ENCODE results near the gene THOC5. TPM values are rescaled to one million over a fixed set of nuclear protein-coding genes. Genes with fewer than 3 reads are reported as not detected.

The THOC5 gene
- total and polyA plus RNA-seq, 2 experiments from 2014 or later, result 24.6 to 53.4 TPM

DNA sequence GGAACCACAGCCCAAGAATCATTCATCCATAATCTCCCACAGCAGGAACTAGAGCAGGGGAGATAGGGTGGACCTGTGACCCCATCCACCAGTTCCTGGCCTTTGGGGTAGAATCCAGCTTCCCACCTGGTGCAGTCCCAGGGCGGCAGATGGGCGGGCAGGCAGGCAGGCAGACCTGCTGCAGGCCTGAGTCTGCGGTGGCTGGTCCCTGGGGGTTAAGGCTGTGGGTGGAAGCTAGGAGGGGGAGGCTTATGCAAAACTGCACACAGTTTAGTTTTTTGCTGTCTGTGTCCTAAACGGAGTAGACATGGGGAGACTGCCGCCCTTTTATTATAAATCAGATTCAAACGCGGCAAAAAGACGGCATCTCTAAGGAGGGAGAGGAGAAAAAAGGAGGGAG, 78.0 kb downstream of the THOC5 start (continued):
- TF ChIP-seq, protein P1, sequence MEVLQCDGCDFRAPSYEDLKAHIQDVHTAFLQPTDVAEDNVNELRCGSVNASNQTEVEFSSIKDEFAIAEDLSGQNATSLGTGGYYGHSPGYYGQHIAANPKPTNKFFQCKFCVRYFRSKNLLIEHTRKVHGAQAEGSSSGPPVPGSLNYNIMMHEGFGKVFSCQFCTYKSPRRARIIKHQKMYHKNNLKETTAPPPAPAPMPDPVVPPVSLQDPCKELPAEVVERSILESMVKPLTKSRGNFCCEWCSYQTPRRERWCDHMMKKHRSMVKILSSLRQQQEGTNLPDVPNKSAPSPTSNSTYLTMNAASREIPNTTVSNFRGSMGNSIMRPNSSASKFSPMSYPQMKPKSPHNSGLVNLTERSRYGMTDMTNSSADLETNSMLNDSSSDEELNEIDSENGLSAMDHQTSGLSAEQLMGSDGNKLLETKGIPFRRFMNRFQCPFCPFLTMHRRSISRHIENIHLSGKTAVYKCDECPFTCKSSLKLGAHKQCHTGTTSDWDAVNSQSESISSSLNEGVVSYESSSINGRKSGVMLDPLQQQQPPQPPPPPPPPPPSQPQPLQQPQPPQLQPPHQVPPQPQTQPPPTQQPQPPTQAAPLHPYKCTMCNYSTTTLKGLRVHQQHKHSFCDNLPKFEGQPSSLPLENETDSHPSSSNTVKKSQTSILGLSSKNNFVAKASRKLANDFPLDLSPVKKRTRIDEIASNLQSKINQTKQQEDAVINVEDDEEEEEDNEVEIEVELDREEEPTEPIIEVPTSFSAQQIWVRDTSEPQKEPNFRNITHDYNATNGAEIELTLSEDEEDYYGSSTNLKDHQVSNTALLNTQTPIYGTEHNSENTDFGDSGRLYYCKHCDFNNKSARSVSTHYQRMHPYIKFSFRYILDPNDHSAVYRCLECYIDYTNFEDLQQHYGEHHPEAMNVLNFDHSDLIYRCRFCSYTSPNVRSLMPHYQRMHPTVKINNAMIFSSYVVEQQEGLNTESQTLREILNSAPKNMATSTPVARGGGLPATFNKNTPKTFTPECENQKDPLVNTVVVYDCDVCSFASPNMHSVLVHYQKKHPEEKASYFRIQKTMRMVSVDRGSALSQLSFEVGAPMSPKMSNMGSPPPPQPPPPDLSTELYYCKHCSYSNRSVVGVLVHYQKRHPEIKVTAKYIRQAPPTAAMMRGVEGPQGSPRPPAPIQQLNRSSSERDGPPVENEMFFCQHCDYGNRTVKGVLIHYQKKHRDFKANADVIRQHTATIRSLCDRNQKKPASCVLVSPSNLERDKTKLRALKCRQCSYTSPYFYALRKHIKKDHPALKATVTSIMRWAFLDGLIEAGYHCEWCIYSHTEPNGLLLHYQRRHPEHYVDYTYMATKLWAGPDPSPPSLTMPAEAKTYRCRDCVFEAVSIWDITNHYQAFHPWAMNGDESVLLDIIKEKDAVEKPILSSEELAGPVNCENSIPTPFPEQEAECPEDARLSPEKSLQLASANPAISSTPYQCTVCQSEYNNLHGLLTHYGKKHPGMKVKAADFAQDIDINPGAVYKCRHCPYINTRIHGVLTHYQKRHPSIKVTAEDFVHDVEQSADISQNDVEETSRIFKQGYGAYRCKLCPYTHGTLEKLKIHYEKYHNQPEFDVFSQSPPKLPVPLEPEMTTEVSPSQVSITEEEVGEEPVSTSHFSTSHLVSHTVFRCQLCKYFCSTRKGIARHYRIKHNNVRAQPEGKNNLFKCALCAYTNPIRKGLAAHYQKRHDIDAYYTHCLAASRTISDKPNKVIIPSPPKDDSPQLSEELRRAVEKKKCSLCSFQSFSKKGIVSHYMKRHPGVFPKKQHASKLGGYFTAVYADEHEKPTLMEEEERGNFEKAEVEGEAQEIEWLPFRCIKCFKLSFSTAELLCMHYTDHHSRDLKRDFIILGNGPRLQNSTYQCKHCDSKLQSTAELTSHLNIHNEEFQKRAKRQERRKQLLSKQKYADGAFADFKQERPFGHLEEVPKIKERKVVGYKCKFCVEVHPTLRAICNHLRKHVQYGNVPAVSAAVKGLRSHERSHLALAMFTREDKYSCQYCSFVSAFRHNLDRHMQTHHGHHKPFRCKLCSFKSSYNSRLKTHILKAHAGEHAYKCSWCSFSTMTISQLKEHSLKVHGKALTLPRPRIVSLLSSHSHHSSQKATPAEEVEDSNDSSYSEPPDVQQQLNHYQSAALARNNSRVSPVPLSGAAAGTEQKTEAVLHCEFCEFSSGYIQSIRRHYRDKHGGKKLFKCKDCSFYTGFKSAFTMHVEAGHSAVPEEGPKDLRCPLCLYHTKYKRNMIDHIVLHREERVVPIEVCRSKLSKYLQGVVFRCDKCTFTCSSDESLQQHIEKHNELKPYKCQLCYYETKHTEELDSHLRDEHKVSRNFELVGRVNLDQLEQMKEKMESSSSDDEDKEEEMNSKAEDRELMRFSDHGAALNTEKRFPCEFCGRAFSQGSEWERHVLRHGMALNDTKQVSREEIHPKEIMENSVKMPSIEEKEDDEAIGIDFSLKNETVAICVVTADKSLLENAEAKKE (CRISPR knock-in tag; IDR thresholded peaks at IDR 0.05), result no peak

DNA sequence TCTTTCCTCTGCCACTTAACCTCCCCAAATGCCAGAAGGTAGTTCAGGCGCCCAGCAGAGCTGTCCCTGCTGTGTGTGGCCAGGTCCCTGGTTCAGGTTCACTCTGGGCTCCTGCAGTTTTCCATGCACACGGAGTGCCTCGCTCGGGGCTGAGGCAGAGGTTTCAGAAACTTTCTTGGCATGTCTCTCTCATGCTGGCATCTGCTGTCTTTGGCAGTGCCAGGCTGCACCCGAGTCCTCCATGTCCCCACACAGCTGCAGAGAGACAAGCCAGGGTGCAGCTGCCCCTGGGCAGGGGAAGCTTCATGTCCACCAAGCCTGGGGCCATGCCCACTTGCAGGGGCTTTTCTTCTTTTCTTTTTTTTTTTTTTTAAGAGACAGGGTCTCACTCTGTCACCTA, 80.6 kb downstream of the THOC5 start:
- Mint-ChIP-seq H3K36me3 (ENCODE audit: low read depth) (no peaks in the 10 kb centered on the region; the same call in 2 of the 3 replicates), H3K4me3 (no peak overlapping the region), H3K4me1 (peaks cover 25% of the 10 kb centered on the region), H3K9me3 (no peaks in the 10 kb centered on the region), H3K27ac (no peak overlapping the region), H3K27me3 (ENCODE audit: insufficient read depth, low read depth, poor library complexity) (peaks cover 35% of the 10 kb centered on the region)
- TF ChIP-seq, protein P2, sequence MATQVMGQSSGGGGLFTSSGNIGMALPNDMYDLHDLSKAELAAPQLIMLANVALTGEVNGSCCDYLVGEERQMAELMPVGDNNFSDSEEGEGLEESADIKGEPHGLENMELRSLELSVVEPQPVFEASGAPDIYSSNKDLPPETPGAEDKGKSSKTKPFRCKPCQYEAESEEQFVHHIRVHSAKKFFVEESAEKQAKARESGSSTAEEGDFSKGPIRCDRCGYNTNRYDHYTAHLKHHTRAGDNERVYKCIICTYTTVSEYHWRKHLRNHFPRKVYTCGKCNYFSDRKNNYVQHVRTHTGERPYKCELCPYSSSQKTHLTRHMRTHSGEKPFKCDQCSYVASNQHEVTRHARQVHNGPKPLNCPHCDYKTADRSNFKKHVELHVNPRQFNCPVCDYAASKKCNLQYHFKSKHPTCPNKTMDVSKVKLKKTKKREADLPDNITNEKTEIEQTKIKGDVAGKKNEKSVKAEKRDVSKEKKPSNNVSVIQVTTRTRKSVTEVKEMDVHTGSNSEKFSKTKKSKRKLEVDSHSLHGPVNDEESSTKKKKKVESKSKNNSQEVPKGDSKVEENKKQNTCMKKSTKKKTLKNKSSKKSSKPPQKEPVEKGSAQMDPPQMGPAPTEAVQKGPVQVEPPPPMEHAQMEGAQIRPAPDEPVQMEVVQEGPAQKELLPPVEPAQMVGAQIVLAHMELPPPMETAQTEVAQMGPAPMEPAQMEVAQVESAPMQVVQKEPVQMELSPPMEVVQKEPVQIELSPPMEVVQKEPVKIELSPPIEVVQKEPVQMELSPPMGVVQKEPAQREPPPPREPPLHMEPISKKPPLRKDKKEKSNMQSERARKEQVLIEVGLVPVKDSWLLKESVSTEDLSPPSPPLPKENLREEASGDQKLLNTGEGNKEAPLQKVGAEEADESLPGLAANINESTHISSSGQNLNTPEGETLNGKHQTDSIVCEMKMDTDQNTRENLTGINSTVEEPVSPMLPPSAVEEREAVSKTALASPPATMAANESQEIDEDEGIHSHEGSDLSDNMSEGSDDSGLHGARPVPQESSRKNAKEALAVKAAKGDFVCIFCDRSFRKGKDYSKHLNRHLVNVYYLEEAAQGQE (IDR thresholded peaks at IDR 0.05; ENCODE audit: unreplicated experiment), result no peak
- no peak for TF ChIP-seq EZH2 (IDR thresholded peaks at IDR 0.05; ENCODE audit: low read depth, unreplicated experiment)
- H3K4me1 ChIP-seq (ENCODE audit: insufficient read depth), result peaks cover 17% of the 10 kb centered on the region
- H3K79me2 ChIP-seq (replicated peaks; ENCODE audit: insufficient read depth), result no peaks in the 10 kb centered on the region
- ATAC-seq, result no peak
- DNase-seq (ENCODE audit: low spot score), result no peak
- no peak overlapping the region for H3K4me3 ChIP-seq
- H3K27ac ChIP-seq (ENCODE audit: low read depth), result no peak overlapping the region
- no peaks in the 10 kb centered on the region for H4K20me1 ChIP-seq (replicated peaks; ENCODE audit: insufficient read depth)
- H3F3A ChIP-seq (replicated peaks; ENCODE audit: low read depth), result peaks cover 12% of the 10 kb centered on the region
- H3K36me3 ChIP-seq (ENCODE audit: insufficient read depth), result no peaks in the 10 kb centered on the region
- H3K4me2 ChIP-seq, result no peak overlapping the region
- H2AFZ ChIP-seq, result no peak overlapping the region
- H3K27me3 ChIP-seq (ENCODE audit: insufficient read depth), result peaks cover 14% of the 10 kb centered on the region
- no peaks in the 10 kb centered on the region for H3K9me2 ChIP-seq (ENCODE audit: insufficient read depth)
